HepG2 (cell line): ENCODE measurements around the gene LLGL1. TPM values are rescaled to one million over a fixed set of nuclear protein-coding genes. Genes with fewer than 3 reads are reported as not detected.

Experiments
- ATAC-seq: fragments of 200-7000 bp; cut with Tn5 transposase; 3 replicates; pipeline ENCODE4 v1.9.1; 2020; ENCODE audit warnings: mild to moderate bottlenecking, moderate library complexity
- BruUV-seq: library from RNA; stranded (reverse); fragments of 400-500 nt; replicated peaks from 2 replicates; lab custom pipeline; 2021; lab: Mats Ljungman, UMichigan
- CTCF ChIA-PET: fragments of 300-600 bp; formaldehyde crosslinking; extraction: SDS; loops from one replicate; lab custom pipeline; 2021; ENCODE audit warnings: low total read pairs, inconsistent platforms, low intra/inter-chr PET ratio; lab: Yijun Ruan, JAX
- POLR2A ChIA-PET: fragments of 350-600 bp; sonication (Branson Sonifier 250); formaldehyde crosslinking; loops from one replicate; lab custom pipeline; 2020; ENCODE audit warnings: antibody characterized with exemption, inconsistent platforms; lab: Yijun Ruan, JAX
- DNase-seq: peaks from one replicate; pipeline ENCODE4 v3.0.0-alpha.2; 2015; ENCODE audit warnings: low spot score
- FAIRE-seq: peaks from 3 replicates; lab custom pipeline; 2011; peaks lifted over from hg19 to GRCh38; lab: Jason Lieb, UNC
- H2AFZ ChIP-seq: one replicate; pipeline ENCODE4 v1.6.1; 2011; ENCODE audit warnings: low read length, inconsistent platforms
- H3K27ac ChIP-seq: fragments of 300-600 bp; 3 replicates; pipeline ENCODE4 v1.8.0; 2011; ENCODE audit warnings: mixed run types, mild to moderate bottlenecking, mixed read lengths, low read length, inconsistent platforms; ENCODE audit not compliant: insufficient read depth; ENCODE audit errors: extremely low read length
- H3K27me3 ChIP-seq, 2 experiments: fragments of 200-600 bp in 1 of 2; 2 replicates in 1 of 2; 3 replicates in 1 of 2; pipeline versions ENCODE4 v1.6.0 to v1.8.0; 2011; ENCODE audit warnings: low read length in 2 of 2, mild to moderate bottlenecking in 2 of 2, moderate library complexity in 2 of 2, inconsistent platforms in 1 of 2; ENCODE audit not compliant: insufficient read depth in 2 of 2, control insufficient read depth in 1 of 2
- H3K36me3 ChIP-seq, 2 experiments: fragments of 200-600 bp in 1 of 2; replicated peaks in 1 of 2; 2 replicates in 1 of 2; 3 replicates in 1 of 2; pipeline versions ENCODE4 v1.5.1 to v1.8.0; 2011; ENCODE audit warnings: low read length in 2 of 2, inconsistent platforms in 1 of 2; ENCODE audit not compliant: insufficient read depth in 2 of 2, control insufficient read depth in 1 of 2
- H3K4me1 ChIP-seq: 2 replicates; pipeline ENCODE4 v1.5.1; 2012; ENCODE audit warnings: low read length, inconsistent platforms; ENCODE audit not compliant: insufficient read depth
- H3K4me2 ChIP-seq: 2 replicates; pipeline ENCODE4 v1.6.0; 2011; ENCODE audit warnings: low read depth, low read length, inconsistent platforms
- H3K4me3 ChIP-seq, 3 experiments: fragments of 200-600 bp in 1 of 3; sonication (generic), shearing (Covaris generic) in 1 of 3; replicated peaks in 1 of 3; 2 replicates each; pipeline ENCODE4 v1.5.1; 2011 to 2016; ENCODE audit warnings: low read length in 3 of 3, inconsistent platforms in 2 of 3, low read depth in 2 of 3, mild to moderate bottlenecking in 2 of 3, control low read depth in 1 of 3, mixed read lengths in 1 of 3; ENCODE audit not compliant: insufficient read depth in 1 of 3
- H3K79me2 ChIP-seq: one replicate; pipeline ENCODE4 v1.6.1; 2011; ENCODE audit warnings: low read length, inconsistent platforms; ENCODE audit not compliant: insufficient read depth
- H3K9ac ChIP-seq: 2 replicates; pipeline ENCODE4 v1.6.0; 2011; ENCODE audit warnings: mild to moderate bottlenecking, low read depth, low read length, inconsistent platforms; ENCODE audit not compliant: insufficient read depth
- H3K9me3 ChIP-seq: 2 replicates; pipeline ENCODE4 v1.5.1; 2012; ENCODE audit warnings: mild to moderate bottlenecking, low read length
- H4K20me1 ChIP-seq: 2 replicates; pipeline ENCODE4 v1.6.0; 2011; ENCODE audit warnings: inconsistent platforms, mild to moderate bottlenecking, low read length, moderate library complexity; ENCODE audit not compliant: insufficient read depth
- ATF1 ChIP-seq: IDR thresholded peaks from 2 replicates; pipeline ENCODE4 v1.6.1; 2016; ENCODE audit warnings: mild to moderate bottlenecking, control low read depth
- HOXA7 ChIP-seq: sonication (generic); formaldehyde crosslinking; IDR thresholded peaks from 2 replicates; pipeline ENCODE4 v1.8.1; 2022; ENCODE audit warnings: mild to moderate bottlenecking, missing genetic modification reagents, moderate library complexity
- HOXA9 ChIP-seq: sonication (generic); formaldehyde crosslinking; IDR thresholded peaks from 2 replicates; pipeline ENCODE4 v1.8.1; 2022; ENCODE audit warnings: missing genetic modification reagents, mild to moderate bottlenecking, moderate library complexity, borderline replicate concordance
- MTA3 ChIP-seq: sonication (generic); formaldehyde crosslinking; IDR thresholded peaks from 2 replicates; pipeline ENCODE4 v1.4.0; 2020; ENCODE audit warnings: missing genetic modification reagents
- NFYC ChIP-seq: IDR thresholded peaks from 2 replicates; pipeline ENCODE4 v1.6.1; 2016; ENCODE audit warnings: missing genetic modification reagents, missing compliant biosample characterization
- SMAD9 ChIP-seq: sonication (generic); formaldehyde crosslinking; IDR thresholded peaks from 2 replicates; pipeline ENCODE4 v1.5.1; 2020; ENCODE audit warnings: mild to moderate bottlenecking, missing genetic modification reagents
- TAF1 ChIP-seq: sonication (generic); formaldehyde crosslinking; IDR thresholded peaks from 2 replicates; pipeline ENCODE4 v1.4.0; 2020; ENCODE audit warnings: missing genetic modification reagents
- WIZ ChIP-seq: sonication (generic); formaldehyde crosslinking; IDR thresholded peaks from 2 replicates; pipeline ENCODE4 v1.5.1; 2020; ENCODE audit warnings: mild to moderate bottlenecking, missing genetic modification reagents
- ZNF138 ChIP-seq: sonication (generic); formaldehyde crosslinking; IDR thresholded peaks from 2 replicates; pipeline ENCODE4 v1.5.0; 2020; ENCODE audit warnings: mild to moderate bottlenecking, low read depth, missing genetic modification reagents
- ZNF33B ChIP-seq: sonication (generic); formaldehyde crosslinking; IDR thresholded peaks from 2 replicates; pipeline ENCODE4 v1.5.1; 2020; ENCODE audit warnings: mild to moderate bottlenecking, missing genetic modification reagents
- ZNF441 ChIP-seq: sonication (generic); formaldehyde crosslinking; IDR thresholded peaks from 2 replicates; pipeline ENCODE4 v1.7.0; 2021; ENCODE audit warnings: missing genetic modification reagents, borderline replicate concordance
- ZNF577 ChIP-seq: sonication (generic); formaldehyde crosslinking; IDR thresholded peaks from 2 replicates; pipeline ENCODE4 v1.4.0; 2020; ENCODE audit warnings: mild to moderate bottlenecking, low read depth, missing genetic modification reagents, borderline replicate concordance
- ZNF747 ChIP-seq: sonication (generic); formaldehyde crosslinking; IDR thresholded peaks from 2 replicates; pipeline ENCODE4 v1.8.1; 2023; ENCODE audit warnings: missing genetic modification reagents, mild to moderate bottlenecking, borderline replicate concordance
- WGBS: methylation state at CpG from one replicate; pipeline ENCODE4 v1.1.6; 2017; ENCODE audit warnings: low lambda C conversion rate; 5-methylcytosine and 5-hydroxymethylcytosine counted together
- in situ Hi-C: cut with HindIII; loops from 2 replicates; pipeline ENCODE4 v1.10.0; 2017; ENCODE audit warnings: low pct_unique_long_range_greater_than_20kb; ENCODE audit not compliant: extremely low pct_ligation_motif_present
- intact Hi-C: fragments of 100-400 bp; cut with micrococcal nuclease; formaldehyde crosslinking; loops from one replicate; pipeline ENCODE4 v1.10.0; 2022; ENCODE audit not compliant: unreplicated experiment
- polyA plus RNA-seq, 8 experiments: library from polyadenylated mRNA; depleted of rRNA in 3 of 8; stranded (reverse) in 7 of 8; unstranded in 1 of 8; fragments of >200 nt; fragmentation: Illumina TruSeq in 4 of 8; extraction: Trizol in 4 of 8; gene quantifications; 2 replicates each; pipeline versions ENCODE4 v1.2.1 to v1.2.3, GENCODE V29; 2011 to 2016; ENCODE audit warnings: low read depth in 4 of 8, missing spikeins in 1 of 8, mixed read lengths in 1 of 8; ENCODE audit not compliant: insufficient read depth in 1 of 8
- total RNA-seq, 5 experiments: library from RNA; depleted of rRNA; stranded (reverse); fragments of >200 nt; fragmentation: Illumina TruSeq; extraction: Trizol; gene quantifications; 2 replicates each; pipeline ENCODE4 v1.2.3, GENCODE V29; 2016; ENCODE audit warnings: low read depth in 1 of 5
- TF ChIP-seq, protein P1 (sequence below): sonication (generic); formaldehyde crosslinking; IDR thresholded peaks from 2 replicates; pipeline ENCODE4 v1.8.0; 2022; ENCODE audit warnings: mild to moderate bottlenecking, missing genetic modification reagents; ENCODE audit not compliant: insufficient replicate concordance
- TF ChIP-seq, protein P2 (sequence below): sonication (generic); formaldehyde crosslinking; IDR thresholded peaks from 2 replicates; pipeline ENCODE4 v1.5.1; 2020; ENCODE audit warnings: missing genetic modification reagents, mild to moderate bottlenecking, borderline replicate concordance
- TF ChIP-seq, protein P3 (sequence below): sonication (generic); formaldehyde crosslinking; IDR thresholded peaks from 2 replicates; pipeline ENCODE4 v1.4.0; 2020; ENCODE audit warnings: missing genetic modification reagents
- TF ChIP-seq, protein P4 (sequence below): sonication (generic); formaldehyde crosslinking; conservative IDR thresholded peaks from 2 replicates; pipeline ENCODE4 v1.8.0; 2022; ENCODE audit warnings: mild to moderate bottlenecking, moderate library complexity, missing genetic modification reagents

LLGL1 gene
- total and polyA plus RNA-seq, 2 of the 13 experiments (the other 11 are each of a cell fraction or from before 2014, with no cell fraction given), result 15.0 to 15.3 TPM

DNA sequence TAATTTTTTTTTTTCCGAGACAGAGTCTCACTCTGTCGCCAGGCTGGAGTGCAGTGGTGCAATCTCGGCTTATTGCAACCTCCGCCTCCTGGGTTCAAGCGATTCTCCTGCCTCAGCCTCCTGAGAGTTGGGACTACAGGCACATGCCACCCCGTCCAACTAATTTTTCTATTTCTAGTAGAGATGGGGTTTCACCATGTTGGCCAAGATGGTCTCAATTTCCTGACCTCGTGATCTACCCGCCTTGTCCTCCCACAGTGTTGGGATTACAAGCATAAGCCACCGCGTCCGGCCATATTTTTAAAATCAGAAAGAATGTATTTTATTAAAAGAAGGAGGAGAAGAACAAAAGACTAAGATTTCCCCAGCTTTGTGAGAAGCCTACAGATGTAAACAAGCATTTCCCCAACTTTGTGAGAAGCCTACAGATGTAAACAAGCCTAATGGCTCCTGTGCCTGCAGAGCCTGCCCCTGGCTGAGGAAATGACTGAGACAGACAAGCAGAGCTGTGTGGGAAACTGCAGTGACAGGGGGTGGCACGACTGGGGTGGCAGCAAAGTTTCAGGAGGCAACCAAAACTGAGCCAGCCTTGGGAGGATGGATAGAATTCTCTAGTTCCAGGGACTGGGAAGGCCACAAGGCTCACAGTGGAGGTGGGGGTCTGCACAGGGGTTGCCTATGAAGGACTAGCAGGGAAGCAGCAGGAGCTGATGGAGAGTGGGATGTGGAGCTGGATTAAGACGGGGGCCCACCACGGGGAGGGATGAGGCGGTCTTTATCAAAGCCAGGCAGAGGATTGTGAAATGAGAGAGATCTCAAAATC, 66.5 kb downstream of the LLGL1 start:
- ChIA-PET CTCF (no interaction called here), POLR2A (no interaction called here)
- no peak for ATAC-seq
- Histone ChIP-seq H2AFZ (no peak overlapping the region), H3K9ac (no peak overlapping the region), H3K36me3 (peaks cover 26 to 59% of the 10 kb centered on the region in 2 experiments), H3K4me2 (no peak overlapping the region), H3K4me1 (no peaks in the 10 kb centered on the region), H3K27me3 (no peaks in the 10 kb centered on the region), H3K27ac (no peak overlapping the region), H3K79me2 (no peaks in the 10 kb centered on the region), H3K4me3 (no peak overlapping the region), H3K9me3 (no peaks in the 10 kb centered on the region), H4K20me1 (no peaks in the 10 kb centered on the region)
- DNase-seq, result no peak
- BruUV-seq, result no TSS peak
- in situ Hi-C loops, result no loop called here
- intact Hi-C loops, result no loop called here
- no peak for FAIRE-seq
- WGBS, result 97% methylated on average over 15 of the region's 15 CpGs
- no peak for TF ChIP-seq SMAD9
- no peak for TF ChIP-seq ATF1 (CRISPR knock-in tag)
- TF ChIP-seq, protein P1, sequence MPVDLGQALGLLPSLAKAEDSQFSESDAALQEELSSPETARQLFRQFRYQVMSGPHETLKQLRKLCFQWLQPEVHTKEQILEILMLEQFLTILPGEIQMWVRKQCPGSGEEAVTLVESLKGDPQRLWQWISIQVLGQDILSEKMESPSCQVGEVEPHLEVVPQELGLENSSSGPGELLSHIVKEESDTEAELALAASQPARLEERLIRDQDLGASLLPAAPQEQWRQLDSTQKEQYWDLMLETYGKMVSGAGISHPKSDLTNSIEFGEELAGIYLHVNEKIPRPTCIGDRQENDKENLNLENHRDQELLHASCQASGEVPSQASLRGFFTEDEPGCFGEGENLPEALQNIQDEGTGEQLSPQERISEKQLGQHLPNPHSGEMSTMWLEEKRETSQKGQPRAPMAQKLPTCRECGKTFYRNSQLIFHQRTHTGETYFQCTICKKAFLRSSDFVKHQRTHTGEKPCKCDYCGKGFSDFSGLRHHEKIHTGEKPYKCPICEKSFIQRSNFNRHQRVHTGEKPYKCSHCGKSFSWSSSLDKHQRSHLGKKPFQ, result no peak
- TF ChIP-seq WIZ (CRISPR knock-in tag), result no peak
- TF ChIP-seq, protein P2, sequence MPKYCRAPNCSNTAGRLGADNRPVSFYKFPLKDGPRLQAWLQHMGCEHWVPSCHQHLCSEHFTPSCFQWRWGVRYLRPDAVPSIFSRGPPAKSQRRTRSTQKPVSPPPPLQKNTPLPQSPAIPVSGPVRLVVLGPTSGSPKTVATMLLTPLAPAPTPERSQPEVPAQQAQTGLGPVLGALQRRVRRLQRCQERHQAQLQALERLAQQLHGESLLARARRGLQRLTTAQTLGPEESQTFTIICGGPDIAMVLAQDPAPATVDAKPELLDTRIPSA (CRISPR knock-in tag), result no peak
- TF ChIP-seq ZNF33B (CRISPR knock-in tag), result no peak
- TF ChIP-seq, protein P3, sequence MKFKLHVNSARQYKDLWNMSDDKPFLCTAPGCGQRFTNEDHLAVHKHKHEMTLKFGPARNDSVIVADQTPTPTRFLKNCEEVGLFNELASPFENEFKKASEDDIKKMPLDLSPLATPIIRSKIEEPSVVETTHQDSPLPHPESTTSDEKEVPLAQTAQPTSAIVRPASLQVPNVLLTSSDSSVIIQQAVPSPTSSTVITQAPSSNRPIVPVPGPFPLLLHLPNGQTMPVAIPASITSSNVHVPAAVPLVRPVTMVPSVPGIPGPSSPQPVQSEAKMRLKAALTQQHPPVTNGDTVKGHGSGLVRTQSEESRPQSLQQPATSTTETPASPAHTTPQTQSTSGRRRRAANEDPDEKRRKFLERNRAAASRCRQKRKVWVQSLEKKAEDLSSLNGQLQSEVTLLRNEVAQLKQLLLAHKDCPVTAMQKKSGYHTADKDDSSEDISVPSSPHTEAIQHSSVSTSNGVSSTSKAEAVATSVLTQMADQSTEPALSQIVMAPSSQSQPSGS, result no peak
- TF ChIP-seq TAF1, result no peak
- TF ChIP-seq ZNF138 (CRISPR knock-in tag), result no peak
- no peak for TF ChIP-seq ZNF747 (CRISPR knock-in tag)
- TF ChIP-seq MTA3 (CRISPR knock-in tag), result no peak
- TF ChIP-seq NFYC (CRISPR knock-in tag), result no peak
- no peak for TF ChIP-seq ZNF441 (CRISPR knock-in tag)
- TF ChIP-seq HOXA9 (CRISPR knock-in tag), result no peak
- no peak for TF ChIP-seq ZNF577 (CRISPR knock-in tag)
- TF ChIP-seq, protein P4, sequence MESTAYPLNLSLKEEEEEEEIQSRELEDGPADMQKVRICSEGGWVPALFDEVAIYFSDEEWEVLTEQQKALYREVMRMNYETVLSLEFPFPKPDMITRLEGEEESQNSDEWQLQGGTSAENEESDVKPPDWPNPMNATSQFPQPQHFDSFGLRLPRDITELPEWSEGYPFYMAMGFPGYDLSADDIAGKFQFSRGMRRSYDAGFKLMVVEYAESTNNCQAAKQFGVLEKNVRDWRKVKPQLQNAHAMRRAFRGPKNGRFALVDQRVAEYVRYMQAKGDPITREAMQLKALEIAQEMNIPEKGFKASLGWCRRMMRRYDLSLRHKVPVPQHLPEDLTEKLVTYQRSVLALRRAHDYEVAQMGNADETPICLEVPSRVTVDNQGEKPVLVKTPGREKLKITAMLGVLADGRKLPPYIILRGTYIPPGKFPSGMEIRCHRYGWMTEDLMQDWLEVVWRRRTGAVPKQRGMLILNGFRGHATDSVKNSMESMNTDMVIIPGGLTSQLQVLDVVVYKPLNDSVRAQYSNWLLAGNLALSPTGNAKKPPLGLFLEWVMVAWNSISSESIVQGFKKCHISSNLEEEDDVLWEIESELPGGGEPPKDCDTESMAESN, result no peak
- TF ChIP-seq HOXA7 (CRISPR knock-in tag), result no peak
